ENCODE measurements around the gene LRP1. TPM values are rescaled to one million over a fixed set of nuclear protein-coding genes. Genes with fewer than 3 reads are reported as not detected.

Gene LRP1
- 254 TPM for total RNA-seq

DNA sequence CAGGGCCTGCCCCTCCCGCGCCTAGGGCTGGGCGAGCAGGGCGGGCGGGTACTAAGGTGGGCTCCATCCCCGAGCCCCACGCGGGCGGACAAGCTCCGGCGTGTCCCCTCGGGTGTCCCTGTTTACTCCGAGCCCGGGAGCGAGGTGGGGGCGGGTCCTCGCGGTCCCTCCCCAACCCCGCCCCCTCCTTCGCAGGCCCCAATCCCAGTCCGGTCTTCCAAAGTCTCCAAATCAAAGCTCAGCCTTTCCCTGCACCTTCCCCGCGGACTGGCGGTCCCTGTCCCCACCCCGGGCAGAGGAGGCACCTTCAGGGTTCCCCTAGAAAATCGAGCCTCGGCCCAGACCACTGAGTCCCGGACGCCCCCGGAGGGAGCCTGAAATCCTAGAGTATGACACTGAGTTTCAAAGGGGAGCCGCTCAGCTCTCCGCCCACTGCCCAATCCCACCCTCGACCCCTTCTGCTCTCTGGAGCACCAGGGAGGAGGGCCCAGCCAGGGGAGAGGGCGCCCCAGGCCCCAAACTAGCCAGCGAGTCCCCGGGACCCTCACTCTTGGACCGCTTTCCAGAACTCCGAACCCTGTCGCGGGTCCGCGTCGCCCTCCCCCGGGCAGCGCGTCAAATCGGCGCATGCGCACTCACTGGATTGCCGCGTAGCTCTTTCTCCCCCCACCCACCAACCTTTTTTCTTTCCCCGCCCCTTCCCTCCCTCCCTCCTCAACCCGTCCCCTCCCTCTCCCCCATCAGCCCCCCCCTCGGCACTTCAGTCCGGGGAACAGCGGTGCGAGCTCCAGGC, at the start of gene LRP1:
LRP1 (plus strand) TSS at position 758 of the 793 bp plus-strand sequence. CDS start 482 bp downstream, outside the sequence.

DNA sequence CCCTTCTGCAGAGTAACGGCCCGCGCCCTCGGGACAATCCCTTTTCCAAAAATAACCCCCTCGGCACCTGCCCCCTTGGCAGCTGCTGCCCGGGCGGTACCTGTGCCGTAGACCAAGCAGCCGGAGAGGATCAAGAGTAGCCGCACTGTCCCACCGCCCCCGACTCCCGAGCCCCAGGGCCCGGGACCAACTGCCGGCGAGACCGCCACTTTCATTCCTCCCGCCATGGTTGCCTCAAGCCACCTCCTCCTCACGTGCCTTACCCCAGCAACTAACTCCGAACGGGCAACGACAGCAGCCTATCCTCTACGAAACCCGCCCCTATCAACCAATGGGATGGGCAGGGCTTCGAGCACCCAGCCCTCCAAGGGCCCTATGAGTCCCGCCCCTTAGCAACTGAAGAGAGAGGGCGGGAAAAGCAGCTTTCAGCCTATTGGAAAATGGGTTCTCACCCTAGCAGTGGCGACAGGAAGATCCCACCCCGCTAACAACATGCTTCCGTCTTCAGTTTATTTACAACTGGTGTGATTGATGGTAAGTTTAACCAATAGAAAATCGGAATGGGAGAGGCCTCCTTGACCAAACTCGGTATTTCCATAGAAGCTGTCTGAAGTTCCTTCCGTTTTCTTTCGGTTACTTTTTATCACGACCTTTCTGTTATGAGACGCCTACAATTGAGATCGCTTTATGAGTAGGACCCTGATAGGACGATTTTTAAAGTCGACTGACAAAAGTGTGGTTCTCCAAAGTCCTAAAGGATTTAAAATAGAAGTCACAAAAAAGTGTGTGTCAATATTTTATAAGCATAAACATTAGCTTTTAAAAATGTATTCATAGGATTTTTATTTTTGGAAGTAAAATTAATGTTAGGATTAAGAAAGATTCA, 49.5 kb upstream of the LRP1 start, which contains the start of gene NEMP1:
NEMP1 (minus strand) TSS at position 273 of the 886 bp plus-strand sequence; CDS start at position 227, 46 bp downstream.

DNA sequence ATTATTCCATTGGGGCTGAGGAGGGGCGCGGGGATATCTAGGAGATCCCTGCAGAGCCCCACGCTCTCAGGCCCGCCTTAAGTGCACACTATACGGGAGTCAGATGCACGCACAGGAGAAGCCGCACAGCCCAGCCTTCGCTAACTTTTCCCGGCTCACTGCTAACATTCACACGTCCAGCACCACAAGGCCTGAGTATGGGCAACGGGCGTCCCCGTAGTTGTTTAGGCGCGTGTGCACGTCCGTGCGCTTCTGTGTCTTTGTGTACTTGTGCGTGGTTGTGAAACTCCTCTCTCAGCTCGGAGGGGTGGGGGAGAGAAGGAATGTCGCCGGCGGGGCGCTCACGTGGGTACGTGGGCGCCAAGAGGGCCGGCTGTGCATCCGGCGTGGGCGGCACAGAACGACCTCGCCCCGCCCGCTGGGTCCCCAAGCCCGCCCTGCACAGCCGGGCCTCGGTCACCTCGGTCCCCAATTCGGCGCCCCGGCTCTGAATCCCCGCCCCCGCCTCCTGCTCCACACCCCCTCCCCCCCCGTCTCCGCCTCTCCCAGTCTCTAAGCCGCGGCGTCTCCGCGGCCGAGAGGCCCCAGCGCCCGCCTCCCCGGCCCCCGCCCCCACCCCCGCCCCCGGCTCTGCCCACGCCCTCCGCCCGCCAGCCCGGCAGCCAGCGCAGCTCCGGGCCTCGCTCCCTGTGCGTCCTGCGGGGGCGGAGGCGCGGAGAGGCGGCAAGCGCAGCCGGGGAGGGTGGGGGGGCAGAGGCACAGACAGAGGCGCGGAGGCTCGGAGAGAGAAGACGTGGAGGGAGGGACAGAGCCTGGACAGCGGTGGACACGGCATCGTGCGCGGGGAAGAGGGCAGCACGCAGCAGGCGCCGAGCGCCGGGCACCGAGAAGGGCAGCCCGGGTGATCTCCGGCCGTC, 39.7 kb upstream of the LRP1 start, which contains the start of gene NAB2:
NAB2 (plus strand) TSS at position 761 of the 917 bp plus-strand sequence. CDS start 158 bp downstream, outside the sequence.

DNA sequence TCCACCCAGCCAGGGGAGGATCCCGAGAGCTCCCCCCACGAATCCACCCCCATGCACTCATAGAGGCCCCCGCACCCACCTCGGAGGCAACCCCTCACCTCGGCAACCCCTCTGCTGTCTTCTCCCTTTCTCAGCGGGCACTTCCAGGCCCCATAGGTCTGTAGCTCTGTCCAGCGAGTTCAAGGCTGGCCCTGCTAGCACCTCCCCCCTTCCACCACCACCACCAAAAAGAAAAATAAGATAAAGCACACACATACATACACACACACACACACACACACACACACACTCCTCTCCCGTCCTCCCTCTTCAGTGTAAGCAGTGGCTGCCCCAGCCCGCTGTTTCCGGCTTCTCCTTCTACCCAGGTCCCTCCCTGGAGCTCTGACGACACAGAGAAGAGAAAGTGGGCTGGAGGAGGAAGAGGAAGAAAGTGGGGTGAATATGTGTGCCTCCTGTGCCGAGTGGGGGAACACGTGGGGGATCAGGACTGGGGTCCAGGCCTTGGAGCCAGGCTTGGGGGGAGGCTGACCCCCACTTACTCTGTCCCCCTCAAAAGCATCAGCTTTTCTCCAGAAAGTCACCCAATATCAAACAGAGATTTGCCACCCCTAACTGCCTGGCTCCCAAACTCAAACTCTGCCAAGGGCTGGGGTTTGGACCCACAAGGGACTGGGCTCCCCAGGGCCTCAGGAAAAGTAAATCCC, 17.1 kb upstream of the LRP1 start, which contains the start of gene STAT6:
STAT6 (minus strand) TSS at position 332 of the 704 bp plus-strand sequence. CDS start 3,084 bp downstream, outside the sequence.

DNA sequence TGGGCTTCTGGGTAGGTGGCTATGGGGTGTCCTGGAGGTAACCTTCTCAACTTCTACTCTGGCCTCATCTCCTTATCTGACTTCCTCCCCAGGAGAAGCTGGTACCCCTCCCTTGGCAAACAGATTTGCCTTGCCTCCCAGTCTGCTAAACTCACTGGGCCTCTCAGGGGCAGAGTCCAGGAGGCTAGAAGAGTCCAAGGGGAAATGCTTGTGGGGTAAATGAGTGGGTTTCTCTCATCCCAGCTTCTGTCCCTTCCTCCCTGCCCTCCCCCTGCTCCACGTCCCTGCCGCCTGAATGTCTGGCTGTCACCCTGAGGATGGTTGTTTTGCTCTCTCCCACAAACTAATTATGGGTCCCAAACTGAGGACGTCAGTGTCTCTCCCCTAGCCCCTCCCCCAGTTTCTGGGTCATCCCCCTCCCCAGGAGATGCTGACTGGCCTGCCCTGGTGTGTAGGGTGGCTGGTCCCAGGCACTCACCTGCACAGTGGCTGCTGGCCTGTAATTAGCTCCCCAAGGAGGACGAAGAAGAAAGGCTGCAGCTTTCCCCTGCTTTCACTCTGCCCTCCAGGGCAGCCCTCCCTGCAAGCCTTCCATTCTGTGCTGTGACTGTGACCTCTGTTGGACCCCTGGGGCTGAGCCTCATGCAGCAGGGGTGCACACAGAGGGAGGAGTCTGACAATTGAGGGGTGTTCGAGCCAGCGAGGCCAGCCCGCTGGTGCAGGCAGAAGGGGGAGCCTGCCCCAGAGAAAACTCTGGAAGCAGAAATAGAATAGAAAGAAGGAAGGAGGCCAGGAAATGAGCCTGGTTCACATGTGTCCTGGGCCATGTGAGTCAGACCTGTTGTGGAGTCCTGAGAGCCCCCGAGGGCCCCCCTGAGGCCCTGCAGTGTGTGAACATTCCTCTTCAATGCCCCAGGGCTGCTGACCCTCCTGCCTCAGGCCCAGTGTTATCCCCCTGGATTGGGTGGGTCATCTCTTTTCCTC, 19.0 kb downstream of the LRP1 start, which contains the start of gene LRP1-AS:
LRP1-AS (minus strand) TSS at position 659 of the 984 bp plus-strand sequence.

DNA sequence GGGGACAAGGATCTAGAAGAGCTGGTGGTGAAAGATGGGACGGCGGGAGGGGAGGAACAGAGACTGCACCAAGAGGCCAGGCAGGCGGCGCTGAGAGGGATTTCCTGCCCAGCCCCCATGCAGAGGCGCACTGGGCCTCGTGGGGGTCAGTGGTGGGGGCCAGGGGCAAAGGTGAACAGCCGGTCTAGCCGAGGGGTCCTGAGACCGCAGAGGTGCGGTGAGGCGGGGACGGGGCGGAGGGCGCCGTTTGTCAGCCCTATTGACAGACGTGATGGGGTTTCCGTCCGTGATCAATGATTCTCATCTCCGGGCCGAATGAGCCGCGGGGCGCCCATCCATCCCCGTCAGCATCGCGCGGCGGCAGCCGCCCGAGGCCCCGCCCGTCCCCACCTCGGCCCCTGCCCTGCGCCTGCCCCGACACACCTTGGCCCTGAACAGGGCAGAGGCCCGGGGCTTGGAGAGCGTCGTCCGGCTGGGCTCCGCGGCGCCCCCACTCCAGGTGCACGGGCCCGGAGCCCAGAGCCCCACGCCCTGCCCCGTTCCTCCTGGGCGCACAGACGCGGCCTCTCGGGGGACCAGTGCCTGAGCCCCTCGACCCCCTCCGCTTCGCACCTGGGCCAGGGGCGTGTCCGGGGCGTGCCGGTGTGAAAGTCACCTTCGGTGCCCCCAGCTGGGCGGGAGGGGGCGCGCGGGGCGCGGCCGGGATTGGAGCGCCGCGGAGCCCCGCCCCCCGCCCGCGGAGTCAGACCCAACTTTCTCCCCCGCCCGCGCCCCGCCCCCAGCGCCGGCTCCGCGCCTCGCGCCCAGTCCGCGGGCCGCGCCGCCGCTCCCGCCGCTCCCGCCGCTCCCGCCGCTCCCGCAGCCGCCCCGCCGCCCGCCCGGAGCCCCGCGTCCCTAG, 88.0 kb downstream of the LRP1 start, which contains the start of gene NXPH4:
NXPH4 (plus strand) TSS at position 781 of the 898 bp plus-strand sequence. CDS start 176 bp downstream, outside the sequence.

DNA sequence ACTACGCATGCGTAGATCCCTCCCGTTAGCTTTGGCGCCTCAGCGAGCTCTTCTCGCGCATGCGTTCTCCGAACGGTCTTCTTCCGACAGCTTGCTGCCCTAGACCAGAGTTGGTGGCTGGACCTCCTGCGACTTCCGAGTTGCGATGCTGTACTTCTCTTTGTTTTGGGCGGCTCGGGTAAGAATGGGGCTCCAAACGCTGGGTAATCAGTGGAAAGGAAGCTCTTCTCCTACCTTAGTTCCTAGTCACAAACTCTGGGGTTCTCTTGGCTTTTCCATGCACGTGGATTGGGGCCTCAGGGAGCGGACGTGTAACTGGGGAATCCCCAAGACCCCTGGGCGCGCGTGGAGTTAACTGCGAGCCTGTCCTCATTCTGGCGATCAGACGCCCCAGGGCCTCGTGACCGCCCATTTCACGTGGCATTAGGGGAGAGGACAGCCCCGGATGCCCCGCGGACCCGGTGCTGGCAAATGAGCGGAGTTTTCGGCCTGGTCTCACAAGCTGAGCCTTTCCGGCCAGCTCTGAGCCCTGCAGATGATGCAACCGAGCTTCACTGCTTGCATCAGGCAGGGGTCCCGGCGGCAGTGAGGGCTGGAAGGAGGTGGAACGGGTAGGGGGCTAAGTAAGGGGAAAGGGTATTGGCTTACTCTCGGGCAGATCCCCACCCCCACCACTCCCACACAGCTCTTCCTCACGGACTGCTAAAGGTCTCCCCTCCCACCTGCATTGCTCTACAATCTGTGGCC, 101.5 kb downstream of the LRP1 start, which contains the start of gene SHMT2:
SHMT2 (plus strand) TSS at position 78 of the 747 bp plus-strand sequence; CDS start at position 146, 68 bp downstream.

DNA sequence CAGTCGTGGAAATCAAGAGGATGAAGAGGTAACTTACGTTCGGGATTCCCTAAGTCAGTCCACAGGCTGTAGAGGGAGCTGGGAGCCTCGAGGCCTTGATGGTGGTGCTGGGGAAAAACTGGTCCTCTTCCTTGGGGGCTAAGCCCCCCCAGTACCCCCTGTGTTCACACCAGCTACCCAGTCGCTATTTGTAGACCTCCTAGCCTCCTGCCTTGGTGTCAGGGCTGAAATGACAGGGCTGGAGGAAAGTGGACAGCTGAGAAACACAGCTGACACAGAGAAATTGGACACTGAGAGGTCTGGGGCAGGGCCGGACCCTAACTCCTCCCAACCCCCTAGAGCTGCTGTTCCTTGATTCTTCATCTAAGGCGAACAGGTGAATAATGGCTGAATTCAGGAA, 122.7 kb downstream of the LRP1 start, which contains the start of gene STAC3:
STAC3 (minus strand) TSS at position 232 of the 400 bp plus-strand sequence. CDS start 1,551 bp downstream, outside the sequence.

Other genes with a start within 250 kb of the LRP1 start
- gene SDR9C7, start 194.1 kb upstream of the LRP1 start, total RNA-seq: 0.38 TPM
- gene RDH16, start 170.9 kb upstream of the LRP1 start, total RNA-seq: 1.0 TPM
- 11.5 TPM for gene ZBTB39, start 121.9 kb upstream of the LRP1 start, total RNA-seq
- 0.93 TPM for gene TAC3, start 112.0 kb upstream of the LRP1 start, total RNA-seq
- not detected for gene MYO1A, start 78.4 kb upstream of the LRP1 start, total RNA-seq
- gene NEMP1, start 49.7 kb upstream of the LRP1 start, total RNA-seq: 16.1 TPM
- 26.2 TPM for gene NAB2, start 39.4 kb upstream of the LRP1 start, total RNA-seq
- 49.9 TPM for gene STAT6, start 17.1 kb upstream of the LRP1 start, total RNA-seq
- gene LRP1-AS, start 19.1 kb downstream of the LRP1 start, total RNA-seq: 3.4 TPM
- 23.4 TPM for gene NXPH4, start 88.3 kb downstream of the LRP1 start, total RNA-seq
- gene SHMT2, start 101.2 kb downstream of the LRP1 start, total RNA-seq: 88.8 TPM
- gene STAC3, start 122.7 kb downstream of the LRP1 start, total RNA-seq: 55.6 TPM